ENCODE data around the gene KCNN3.

The KCNN3 gene

GRCh38 chr1:154860156-154860870, 9.8 kb downstream of the KCNN3 start:
- peak; percentile 45 to 56 (median 49) for DNase-seq

GRCh38 chr1:154859786-154860155, 10.3 kb downstream of the KCNN3 start:
- peak in 1 of 3 donors; percentile 26 for DNase-seq

- DNase-seq = no peak
Observed at GRCh38 chr1:154859151-154859785, 10.8 kb downstream of the KCNN3 start.

DNA sequence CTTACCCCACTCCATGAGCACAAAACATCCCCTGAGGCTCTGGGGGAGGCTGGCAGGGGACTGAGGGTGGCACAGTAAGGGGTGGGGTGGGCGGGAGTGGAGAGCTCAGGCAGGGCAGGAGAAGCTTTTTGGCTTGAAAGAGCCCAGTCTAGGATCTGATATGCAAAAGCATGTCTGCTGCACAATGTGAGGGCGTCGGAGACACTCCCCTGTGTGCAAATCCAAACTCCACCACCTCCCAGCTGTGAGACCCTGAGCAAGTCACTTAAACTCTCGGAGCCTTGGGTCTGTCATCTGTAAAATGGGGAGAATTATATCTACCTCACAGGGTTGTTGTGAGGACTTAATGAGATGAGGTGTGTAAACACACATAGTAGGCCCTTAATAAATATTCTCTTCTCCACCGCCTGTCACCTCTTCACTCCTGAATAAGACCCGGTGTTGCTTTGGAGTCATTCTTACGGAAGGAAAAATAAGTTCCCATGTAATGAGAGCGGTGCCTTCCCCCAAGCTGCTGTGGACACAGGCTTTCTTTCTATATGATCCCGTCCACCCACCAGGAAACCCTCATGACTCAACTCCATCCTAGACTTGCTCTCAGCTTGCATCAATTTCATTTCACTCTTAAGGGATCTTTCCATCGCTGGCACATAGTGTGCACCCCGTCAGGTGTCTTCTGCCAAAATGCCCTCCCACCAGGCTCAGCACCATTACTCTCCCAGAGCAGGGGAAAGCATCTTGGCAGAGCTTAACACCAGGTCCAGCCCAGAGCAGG, 12.5 kb downstream of the KCNN3 start:
- no peak for DNase-seq

- DNase-seq = no peak
Observed at GRCh38 chr1:154857022-154857421, 13.1 kb downstream of the KCNN3 start.

GRCh38 chr1:154856544-154856943, 13.5 kb downstream of the KCNN3 start:
- no peak for DNase-seq

GRCh38 chr1:154856049-154856448, 14.0 kb downstream of the KCNN3 start:
- DNase-seq = no peak

- no peak for DNase-seq
Observed at GRCh38 chr1:154855186-154855851, 14.8 kb downstream of the KCNN3 start.

GRCh38 chr1:154852845-154853244, 17.2 kb downstream of the KCNN3 start:
- no peak for DNase-seq

GRCh38 chr1:154851392-154852177, 18.5 kb downstream of the KCNN3 start:
- DNase-seq = peak; percentile 26 to 51 (median 41)

GRCh38 chr1:154849645-154850131, 20.4 kb downstream of the KCNN3 start:
- no peak for DNase-seq

- no peak for DNase-seq
Observed at GRCh38 chr1:154848983-154849382, 21.1 kb downstream of the KCNN3 start.

DNA sequence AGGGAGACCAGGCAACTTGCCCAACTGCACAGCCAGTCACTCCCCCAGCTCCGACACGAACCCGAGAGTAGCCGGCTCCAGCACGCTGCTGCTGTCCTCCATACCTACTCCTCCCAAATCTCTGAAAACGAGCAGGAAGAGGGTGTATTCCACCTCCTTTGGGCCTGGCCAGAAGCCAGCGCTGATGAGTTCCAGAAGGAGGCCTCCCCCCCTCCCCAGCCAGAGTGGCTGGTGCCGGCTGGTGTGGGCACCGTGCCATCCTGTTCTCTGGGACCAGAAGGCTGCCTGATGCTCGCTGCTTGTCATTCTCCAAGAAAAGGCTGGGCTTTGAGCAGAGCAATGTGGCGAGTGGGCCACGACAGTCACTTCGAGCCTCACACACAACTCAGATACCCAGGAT, 22.2 kb downstream of the KCNN3 start:
- no peak for DNase-seq

DNA sequence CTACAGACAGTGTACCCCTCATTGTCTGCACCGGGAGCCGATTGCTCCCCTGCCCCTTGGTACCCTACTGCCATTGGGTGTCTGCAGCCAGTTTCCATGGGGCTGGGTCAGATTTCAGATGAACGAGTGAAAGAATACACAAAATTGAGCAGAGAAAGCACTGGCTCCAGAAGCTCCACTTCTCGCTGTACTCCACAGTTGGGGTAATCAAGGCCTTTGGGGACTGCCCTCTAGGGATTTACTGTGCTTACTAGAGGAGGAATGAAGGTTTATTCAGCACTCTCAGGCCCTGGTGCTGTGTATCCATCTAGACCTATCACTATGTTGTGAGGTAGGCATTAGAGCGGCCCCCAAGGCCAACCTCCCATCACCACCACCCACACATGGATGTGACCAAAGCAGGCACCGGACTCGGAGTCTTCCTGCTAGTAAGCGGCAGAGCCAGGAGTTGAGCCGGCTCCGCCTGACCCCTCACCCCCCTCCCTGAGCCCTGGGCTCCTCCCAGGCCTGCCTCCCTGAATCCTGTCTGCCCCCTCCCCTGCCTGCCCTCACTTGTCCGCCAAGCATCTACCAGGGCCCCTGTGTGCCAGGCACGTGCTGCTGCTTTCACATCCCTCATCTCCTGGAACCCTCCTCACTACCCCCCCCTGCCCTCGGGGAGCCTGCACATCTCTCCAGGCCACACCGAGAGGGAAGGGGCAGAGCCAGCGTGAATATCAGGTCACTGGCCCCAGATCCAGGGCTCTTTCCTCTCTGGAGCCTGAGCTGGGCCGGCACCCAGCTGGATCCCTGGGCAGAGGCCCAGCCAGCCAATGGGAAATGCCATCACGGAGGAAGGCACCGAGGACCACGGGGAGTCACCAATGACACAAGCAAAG, 23.3 kb downstream of the KCNN3 start:
- no peak for DNase-seq

DNA sequence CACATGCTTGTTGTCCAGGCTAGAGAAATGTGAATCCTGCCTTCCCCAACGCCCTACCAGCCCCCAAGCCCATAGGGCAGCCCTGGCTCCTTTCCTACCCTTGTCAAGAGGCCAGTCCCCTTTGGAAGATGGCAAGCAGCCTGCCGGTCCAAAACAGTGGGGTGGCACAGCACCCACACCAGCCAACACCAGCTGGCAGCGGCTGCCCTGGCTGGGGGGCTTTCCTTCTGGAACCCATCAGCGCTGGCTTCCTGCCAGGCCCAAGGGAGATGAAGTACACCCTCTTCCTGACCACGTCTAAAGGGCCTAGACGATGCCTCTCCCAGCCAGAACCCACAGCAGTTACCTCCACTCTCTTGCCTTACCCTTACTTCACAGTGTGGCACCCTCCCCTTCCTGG, 24.2 kb downstream of the KCNN3 start:
- DNase-seq = no peak

DNA sequence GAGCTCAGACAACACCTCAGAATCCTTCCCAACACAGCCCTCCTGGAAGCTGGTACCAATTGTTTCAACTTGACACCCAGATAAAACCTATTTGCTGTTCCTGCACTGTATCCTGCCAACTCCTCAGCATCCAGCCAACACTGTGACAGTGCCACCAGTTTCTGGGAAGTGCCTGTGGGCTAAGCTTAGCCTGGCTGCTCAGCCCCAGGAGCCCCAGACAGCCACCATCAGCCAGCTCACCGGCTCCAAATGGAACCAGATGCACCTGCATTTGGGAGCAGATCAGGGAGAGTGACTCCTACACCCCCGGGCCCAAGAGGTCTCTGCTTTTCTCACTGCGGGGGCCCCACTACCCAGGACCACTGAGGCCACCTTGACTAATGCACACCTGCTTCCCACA, 24.9 kb downstream of the KCNN3 start:
- no peak for DNase-seq

DNA sequence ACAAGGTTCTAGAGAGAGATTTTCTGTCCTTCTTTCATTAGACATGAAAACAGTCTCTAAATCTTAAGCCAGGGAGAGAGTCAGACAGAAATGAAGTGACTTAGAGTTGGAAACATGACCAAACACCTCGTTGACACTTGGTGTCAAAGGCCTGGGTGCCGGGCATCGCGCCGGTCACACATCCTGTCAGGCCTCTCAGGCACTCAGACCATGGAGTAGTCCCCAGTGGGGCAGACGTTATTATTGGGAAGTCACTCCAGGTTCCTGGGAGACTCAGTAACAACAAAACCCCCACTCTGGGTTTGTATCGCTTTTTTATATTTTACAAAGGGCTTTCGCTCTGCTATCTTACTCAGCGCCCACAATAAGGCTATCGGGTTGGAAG, 25.8 kb downstream of the KCNN3 start:
- DNase-seq = no peak

DNA sequence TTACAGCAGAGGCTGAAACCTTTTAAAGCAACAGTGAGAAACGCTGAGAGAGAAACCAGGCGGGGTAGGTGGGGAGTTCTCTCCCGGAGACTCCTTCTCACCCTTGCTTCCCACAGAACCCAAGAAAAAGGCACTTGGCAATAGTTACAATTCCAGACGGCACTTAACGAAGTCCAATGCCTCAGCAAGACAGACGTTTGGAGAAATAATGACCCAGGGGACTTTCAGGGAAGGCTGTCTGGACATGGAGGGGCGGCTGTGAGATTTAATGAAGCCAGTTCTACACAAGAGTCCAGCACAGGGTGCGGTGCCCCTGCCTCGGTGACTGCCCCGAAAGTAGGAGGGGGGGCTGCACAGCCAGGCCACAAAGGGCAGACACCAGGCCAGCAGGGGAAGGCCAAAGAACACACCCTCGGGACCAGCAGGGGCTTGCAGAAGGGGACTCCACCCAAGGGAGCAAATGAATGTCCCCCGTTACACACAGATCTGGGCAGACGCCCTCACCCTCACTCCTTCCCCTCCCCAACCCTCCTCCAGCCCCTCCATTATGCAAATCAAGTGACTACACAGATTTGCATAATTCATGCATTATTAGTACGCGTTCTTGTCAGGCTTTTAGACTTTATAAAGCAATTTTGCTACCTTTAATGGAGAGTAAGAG, 26.3 kb downstream of the KCNN3 start:
- DNase-seq = no peak

GRCh38 chr1:154842635-154843034, 27.4 kb downstream of the KCNN3 start:
- no peak for DNase-seq

DNA sequence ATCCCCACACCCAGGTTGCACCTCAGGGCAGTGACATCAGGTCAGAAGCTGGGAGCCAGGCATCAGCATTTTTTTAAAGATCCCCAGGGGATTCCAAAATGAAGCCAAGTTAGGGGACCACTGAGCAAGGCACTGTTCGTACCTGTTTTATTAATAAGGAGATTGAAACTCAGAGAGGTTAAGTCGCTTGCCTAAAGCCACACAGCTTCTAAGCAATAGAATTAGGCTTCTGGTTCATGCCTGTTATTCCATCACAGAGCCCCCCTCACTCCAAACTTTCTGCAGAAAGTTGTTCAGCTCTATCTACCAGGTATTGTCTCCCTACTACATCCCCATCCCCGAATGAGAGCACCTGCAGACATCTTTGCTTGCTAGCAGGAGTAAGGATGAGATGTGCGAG, 28.7 kb downstream of the KCNN3 start:
- no peak for DNase-seq
